Measurements from ENCODE around the gene CFAP61.

CFAP61 gene

GRCh38 chr20:20205141-20205861 lies 153.0 kb downstream of the CFAP61 start:
- H3K4me3 ChIP-seq (replicated peaks; ENCODE audit: low read depth, low read length) = no peak overlapping the region
- DNase-seq (ENCODE audit: extremely low read depth, low read depth) = no peak
- TF ChIP-seq, protein P1, sequence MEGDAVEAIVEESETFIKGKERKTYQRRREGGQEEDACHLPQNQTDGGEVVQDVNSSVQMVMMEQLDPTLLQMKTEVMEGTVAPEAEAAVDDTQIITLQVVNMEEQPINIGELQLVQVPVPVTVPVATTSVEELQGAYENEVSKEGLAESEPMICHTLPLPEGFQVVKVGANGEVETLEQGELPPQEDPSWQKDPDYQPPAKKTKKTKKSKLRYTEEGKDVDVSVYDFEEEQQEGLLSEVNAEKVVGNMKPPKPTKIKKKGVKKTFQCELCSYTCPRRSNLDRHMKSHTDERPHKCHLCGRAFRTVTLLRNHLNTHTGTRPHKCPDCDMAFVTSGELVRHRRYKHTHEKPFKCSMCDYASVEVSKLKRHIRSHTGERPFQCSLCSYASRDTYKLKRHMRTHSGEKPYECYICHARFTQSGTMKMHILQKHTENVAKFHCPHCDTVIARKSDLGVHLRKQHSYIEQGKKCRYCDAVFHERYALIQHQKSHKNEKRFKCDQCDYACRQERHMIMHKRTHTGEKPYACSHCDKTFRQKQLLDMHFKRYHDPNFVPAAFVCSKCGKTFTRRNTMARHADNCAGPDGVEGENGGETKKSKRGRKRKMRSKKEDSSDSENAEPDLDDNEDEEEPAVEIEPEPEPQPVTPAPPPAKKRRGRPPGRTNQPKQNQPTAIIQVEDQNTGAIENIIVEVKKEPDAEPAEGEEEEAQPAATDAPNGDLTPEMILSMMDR (IDR thresholded peaks at IDR 0.05; ENCODE audit: low read depth, low read length, missing control alignments) = no peak

DNA sequence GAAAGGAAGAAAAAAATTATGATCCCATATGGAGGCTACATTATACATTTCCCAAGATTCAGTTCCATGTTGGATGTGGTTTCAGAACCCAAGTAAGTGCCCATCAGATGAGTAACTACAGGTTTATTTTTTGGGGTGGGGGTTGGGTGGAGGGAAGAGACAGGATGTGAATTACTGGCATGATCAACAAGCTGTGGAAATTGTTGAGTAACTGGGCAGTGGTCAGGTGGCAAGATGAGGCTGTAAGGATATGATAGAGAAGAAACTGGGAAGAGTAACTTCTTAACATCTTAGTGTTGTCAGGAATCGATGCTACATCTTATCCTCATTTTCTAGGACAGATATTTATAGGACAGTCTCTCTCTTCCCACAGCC lies 153.5 kb downstream of the CFAP61 start:
- no peak overlapping the region for H3K4me3 ChIP-seq (replicated peaks; ENCODE audit: low read depth, low read length)
- DNase-seq (ENCODE audit: extremely low read depth, low read depth) = no peak
- TF ChIP-seq, protein P1 (IDR thresholded peaks at IDR 0.05; ENCODE audit: low read depth, low read length, missing control alignments) = no peak

DNA sequence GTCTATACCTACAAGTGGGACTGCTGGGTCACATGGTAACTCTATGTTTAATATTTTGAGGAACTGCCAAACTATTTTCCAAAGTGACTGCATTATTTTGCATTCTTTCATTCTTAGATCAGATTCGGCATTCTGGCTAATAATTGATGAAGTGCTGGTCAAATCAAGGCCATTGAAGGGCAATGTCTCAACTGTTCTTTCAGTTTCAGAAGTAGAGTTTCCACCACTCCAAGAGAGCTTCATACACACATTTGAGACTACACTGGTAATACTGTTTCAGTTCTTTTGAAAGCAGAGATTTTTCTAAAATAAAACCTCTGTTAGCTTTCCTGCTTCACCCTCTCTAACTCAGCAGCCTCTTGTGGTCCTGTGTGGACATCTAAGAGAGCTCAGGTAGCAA lies 154.5 kb downstream of the CFAP61 start:
- TF ChIP-seq, protein P1 (IDR thresholded peaks at IDR 0.05; ENCODE audit: low read depth, low read length, missing control alignments) = no peak
- no peak overlapping the region for H3K4me3 ChIP-seq (replicated peaks; ENCODE audit: low read depth, low read length)
- no peak for DNase-seq (ENCODE audit: extremely low read depth, low read depth)

- DNase-seq (ENCODE audit: extremely low read depth, low read depth) = no peak
- TF ChIP-seq, protein P1 (IDR thresholded peaks at IDR 0.05; ENCODE audit: low read depth, low read length, missing control alignments) = no peak
- no peak overlapping the region for H3K4me3 ChIP-seq (replicated peaks; ENCODE audit: low read depth, low read length)
Observed at GRCh38 chr20:20207291-20207690, 155.0 kb downstream of the CFAP61 start.

DNA sequence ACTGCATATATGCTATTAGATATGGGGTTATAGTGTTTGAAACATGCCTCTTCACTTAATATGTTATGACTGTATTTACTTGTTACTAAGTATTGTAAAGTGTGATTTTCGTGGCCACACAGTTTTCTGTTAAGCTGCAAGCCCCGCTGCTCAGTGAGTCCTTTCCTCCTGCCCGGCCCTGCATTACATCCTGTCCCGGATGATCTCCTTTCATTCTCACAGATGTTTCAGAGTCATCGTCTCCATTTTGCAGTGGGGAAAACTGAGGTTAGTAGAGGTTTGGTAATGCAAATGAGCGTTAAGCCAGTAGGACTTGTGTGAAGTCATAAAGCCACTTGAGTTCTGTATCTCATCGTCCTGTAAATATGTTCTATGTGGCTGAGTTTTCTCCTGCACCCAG lies 155.5 kb downstream of the CFAP61 start:
- TF ChIP-seq, protein P1 (IDR thresholded peaks at IDR 0.05; ENCODE audit: low read depth, low read length, missing control alignments) = no peak
- DNase-seq (ENCODE audit: extremely low read depth, low read depth) = no peak

DNA sequence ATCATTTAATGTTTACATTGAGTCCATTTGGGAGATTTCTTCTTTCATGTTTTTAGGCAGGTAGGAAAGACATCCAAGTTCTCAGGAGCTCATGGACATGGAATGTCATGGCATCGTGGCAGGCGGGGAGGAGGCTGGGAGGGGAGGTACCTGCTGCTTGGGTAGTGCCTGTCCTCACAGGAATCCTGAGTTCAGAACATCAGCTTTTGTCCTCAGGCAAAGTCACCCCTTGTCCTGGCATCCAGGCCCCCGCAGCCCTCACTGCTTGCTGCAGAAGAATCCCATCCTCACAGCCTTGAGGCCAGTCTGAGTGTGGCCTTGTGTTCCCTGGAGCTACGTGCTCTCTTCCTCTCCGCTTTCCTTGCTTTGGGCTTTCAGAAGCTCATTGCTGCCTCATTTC lies 157.4 kb downstream of the CFAP61 start:
- no peak for DNase-seq (ENCODE audit: extremely low read depth, low read depth)
- H3K4me3 ChIP-seq (replicated peaks; ENCODE audit: low read depth, low read length) = no peak overlapping the region
- TF ChIP-seq, protein P1 (IDR thresholded peaks at IDR 0.05; ENCODE audit: low read depth, low read length, missing control alignments) = no peak

More for the DNA sequence above, 155.5 kb downstream of the CFAP61 start:
- H3K4me3 ChIP-seq (replicated peaks; ENCODE audit: low read depth, low read length) = no peak overlapping the region

DNA sequence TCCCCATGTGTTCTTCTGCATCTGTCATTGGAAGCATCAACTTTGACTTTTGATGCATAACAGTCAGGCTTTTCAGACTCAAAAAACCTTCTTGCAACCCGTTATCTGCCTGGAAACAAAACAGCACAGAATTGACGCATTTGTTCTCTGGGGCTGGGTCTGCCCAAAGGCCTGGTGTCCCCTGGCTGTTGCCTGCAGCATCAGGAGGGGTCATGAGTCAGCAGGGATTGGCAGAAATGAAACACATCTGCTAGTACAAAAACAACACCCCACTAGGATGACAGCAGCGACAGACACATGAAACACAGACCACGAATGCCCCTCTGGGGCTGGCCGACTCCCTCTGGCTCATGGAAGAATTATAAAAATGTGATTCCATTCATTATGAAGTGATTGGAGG lies 158.0 kb downstream of the CFAP61 start:
- TF ChIP-seq, protein P1 (IDR thresholded peaks at IDR 0.05; ENCODE audit: low read depth, low read length, missing control alignments) = no peak
- DNase-seq (ENCODE audit: extremely low read depth, low read depth) = peak; percentile 14
- H3K4me3 ChIP-seq (replicated peaks; ENCODE audit: low read depth, low read length) = no peak overlapping the region
